GM12878 (cell line): ENCODE results near the gene TTYH1. TPM values are rescaled to one million over a fixed set of nuclear protein-coding genes. Genes with fewer than 3 reads are reported as not detected.
A peak's percentile ranks its signal among the peaks of the same experiment; 100 is the strongest.

Source experiments
- CEBPZ ChIP-seq: fragments of 150-350 bp; IDR thresholded peaks from 2 replicates; pipeline ENCODE4 v1.6.1; 2016; ENCODE audit warnings: low read depth, low read length
- CHD2 ChIP-seq: IDR thresholded peaks from 2 replicates; pipeline ENCODE4 v1.6.1; 2011; ENCODE audit warnings: low read depth, low read length, improper control_type of control experiment, borderline replicate concordance
- E2F8 ChIP-seq: fragments of 450-650 bp; IDR thresholded peaks from 2 replicates; pipeline ENCODE4 v1.6.1; 2018; ENCODE audit warnings: mild to moderate bottlenecking, low read depth, moderate library complexity; ENCODE audit not compliant: partially characterized antibody
- GABPA ChIP-seq: IDR thresholded peaks from 2 replicates; pipeline ENCODE4 v1.6.1; 2014; ENCODE audit warnings: antibody characterized with exemption, low read depth, mild to moderate bottlenecking, inconsistent platforms
- JUND ChIP-seq: IDR thresholded peaks from 2 replicates; pipeline ENCODE4 v1.6.1; 2012; ENCODE audit warnings: low read depth, mild to moderate bottlenecking, low read length, improper control_type of control experiment, moderate library complexity
- MEF2B ChIP-seq: fragments of 450-650 bp; IDR thresholded peaks from 2 replicates; pipeline ENCODE4 v1.6.1; 2018; ENCODE audit warnings: mild to moderate bottlenecking, moderate library complexity; ENCODE audit not compliant: partially characterized antibody, poor library complexity, severe bottlenecking
- NFYB ChIP-seq: IDR thresholded peaks from 2 replicates; pipeline ENCODE4 v1.6.1; 2011; ENCODE audit warnings: low read depth, mild to moderate bottlenecking, low read length, improper control_type of control experiment, moderate library complexity; ENCODE audit not compliant: insufficient read depth
- PAX5 ChIP-seq: IDR thresholded peaks from 2 replicates; pipeline ENCODE4 v1.6.1; 2011; ENCODE audit warnings: low read depth, low read length, borderline replicate concordance
- POLR2A ChIP-seq: IDR thresholded peaks from 2 replicates; pipeline ENCODE4 v1.6.1; 2011; ENCODE audit warnings: low read depth, mild to moderate bottlenecking, low read length
- POLR2AphosphoS5 ChIP-seq: IDR thresholded peaks from 2 replicates; pipeline ENCODE4 v1.6.1; 2011; ENCODE audit warnings: mild to moderate bottlenecking, low read length, inconsistent platforms
- RELB ChIP-seq: fragments of 450-650 bp; IDR thresholded peaks from 2 replicates; pipeline ENCODE4 v1.6.1; 2017; ENCODE audit warnings: low read depth, mild to moderate bottlenecking, moderate library complexity
- RFX5 ChIP-seq: IDR thresholded peaks from 2 replicates; pipeline ENCODE4 v1.6.1; 2011; ENCODE audit warnings: low read depth, low read length, improper control_type of control experiment
- SIN3A ChIP-seq: IDR thresholded peaks from 2 replicates; pipeline ENCODE4 v1.6.1; 2012; ENCODE audit warnings: low read depth, low read length, improper control_type of control experiment
- SMAD1 ChIP-seq: fragments of 450-650 bp; IDR thresholded peaks from 2 replicates; pipeline ENCODE4 v1.6.1; 2018; ENCODE audit warnings: mild to moderate bottlenecking, low read depth; ENCODE audit not compliant: partially characterized antibody
- STAT1 ChIP-seq: fragments of 450-650 bp; conservative IDR thresholded peaks from 2 replicates; pipeline ENCODE4 v1.6.1; 2014; ENCODE audit warnings: antibody characterized with exemption, mild to moderate bottlenecking
- ZNF207 ChIP-seq: fragments of 450-650 bp; IDR thresholded peaks from 2 replicates; pipeline ENCODE4 v1.6.1; 2014; ENCODE audit warnings: antibody characterized with exemption, mild to moderate bottlenecking, borderline replicate concordance
- ZNF24 ChIP-seq: fragments of 450-650 bp; IDR thresholded peaks from 2 replicates; pipeline ENCODE4 v1.6.1; 2017; ENCODE audit warnings: antibody characterized with exemption, mild to moderate bottlenecking
- polyA plus RNA-seq, 11 experiments: library from polyadenylated mRNA; depleted of rRNA in 4 of 11; unstranded in 6 of 11; stranded (reverse) in 5 of 11; fragments of >200 nt; fragmentation: Nextera tagmentation in 4 of 11; fragmentation: Illumina TruSeq in 1 of 11; extraction: Ambion mirVana in 4 of 11; extraction: Trizol in 1 of 11; gene quantifications; 1 replicate in 1 of 11; 2 replicates in 10 of 11; pipeline versions ENCODE4 v1.2.1 to v1.2.3, GENCODE V29; 2011 to 2016; ENCODE audit warnings: inconsistent platforms in 2 of 11, missing spikeins in 2 of 11, low read depth in 1 of 11
- total RNA-seq, 4 experiments: library from RNA; depleted of rRNA in 3 of 4; stranded (reverse); fragments of >200 nt in 3 of 4; fragmentation: Illumina TruSeq in 1 of 4; extraction: Trizol in 1 of 4; gene quantifications; 2 replicates each; pipeline versions ENCODE4 v1.2.1 to v1.2.3, GENCODE V29; 2013 to 2021

Gene TTYH1
- total and polyA plus RNA-seq, 10 of the 15 experiments (the other 5 are each of a cell fraction or from before 2014, with no cell fraction given) = 0.01 to 0.36 (median 0.09) TPM; not detected in 3

GRCh38 chr19:54448774-54449700 is 33.8 kb downstream of the TTYH1 start, which contains the start of gene LENG8 (continued):
- no peak for TF ChIP-seq ZNF24
- TF ChIP-seq STAT1 = peak; percentile 59; the same call in 1 of the 2 replicates
- peak; percentile 95 for TF ChIP-seq POLR2AphosphoS5
- TF ChIP-seq E2F8 = no peak
- no peak for TF ChIP-seq CEBPZ
- no peak for TF ChIP-seq SMAD1
- peak; percentile 96 for TF ChIP-seq POLR2A
- no peak; the same call in 1 of the 2 replicates for TF ChIP-seq RFX5
- no peak; the same call in 1 of the 2 replicates for TF ChIP-seq SIN3A
- peak; percentile 94 for TF ChIP-seq NFYB
- TF ChIP-seq CHD2 = peak; percentile 69; the same call in 1 of the 2 replicates
- TF ChIP-seq PAX5 = peak; percentile 65; the same call in 1 of the 2 replicates
- TF ChIP-seq GABPA = peak; percentile 61; the same call in 1 of the 2 replicates
- TF ChIP-seq JUND = no peak
- TF ChIP-seq ZNF207 = 0 out of 2 replicates have a peak, but pooled peaks have one; percentile 48
- TF ChIP-seq RELB = peak; percentile 78
- TF ChIP-seq MEF2B = peak; percentile 24
